OCI-LY3 (cell line): ENCODE data around the gene EVA1A.

ENCODE experiments used
- H2AFZ ChIP-seq: fragments of 200-600, 300-600 bp; shearing (Covaris generic); 2 replicates; pipeline ENCODE4 v1.6.0; 2014; ENCODE audit warnings: antibody characterized with exemption, low read depth, low read length
- H3K27ac ChIP-seq: fragments of 200-600, 300-600 bp; sonication (generic); 2 replicates; pipeline ENCODE4 v1.5.1; 2014; ENCODE audit warnings: mild to moderate bottlenecking, low read length, moderate library complexity, mixed read lengths
- H3K27me3 ChIP-seq: fragments of 200-600, 300-600 bp; sonication (generic); 2 replicates; pipeline ENCODE4 v1.6.1; 2014; ENCODE audit warnings: low read depth, low read length, mixed read lengths
- H3K36me3 ChIP-seq: fragments of 200-600, 300-600 bp; sonication (generic); replicated peaks from 2 replicates; pipeline ENCODE3; 2014; ENCODE audit warnings: low read depth, low read length, mixed read lengths
- H3K4me1 ChIP-seq: fragments of 300-600, 200-600 bp; sonication (generic); 2 replicates; pipeline ENCODE4 v1.6.1; 2014; ENCODE audit warnings: low read length, mixed read lengths
- H3K4me2 ChIP-seq: fragments of 200-600, 300-600 bp; sonication (generic); 2 replicates; pipeline ENCODE4 v1.6.1; 2014; ENCODE audit warnings: low read length, mixed read lengths
- H3K4me3 ChIP-seq: fragments of 300-600, 200-600 bp; sonication (generic); 2 replicates; pipeline ENCODE4 v1.5.1; 2014; ENCODE audit warnings: antibody characterized with exemption, mild to moderate bottlenecking, low read length, moderate library complexity
- H3K79me2 ChIP-seq: fragments of 300-600, 200-600 bp; shearing (Covaris generic); 2 replicates; pipeline ENCODE4 v1.6.1; 2014; ENCODE audit warnings: mild to moderate bottlenecking, low read length, mixed read lengths
- H3K9ac ChIP-seq: fragments of 300-600, 200-600 bp; shearing (Covaris generic); 2 replicates; pipeline ENCODE4 v1.6.0; 2014; ENCODE audit warnings: mild to moderate bottlenecking, low read length, moderate library complexity
- H3K9me3 ChIP-seq: fragments of 200-600, 300-600 bp; shearing (Covaris generic); 2 replicates; pipeline ENCODE4 v1.6.1; 2014; ENCODE audit warnings: low read length, mixed read lengths; ENCODE audit not compliant: insufficient read depth
- H4K20me1 ChIP-seq: fragments of 200-600, 300-600 bp; sonication (generic); 2 replicates; pipeline ENCODE4 v1.6.1; 2016; ENCODE audit warnings: low read length, mixed read lengths; ENCODE audit not compliant: insufficient read depth
- EZH2phosphoT487 ChIP-seq: fragments of 200-600 bp; shearing (Covaris generic); IDR thresholded peaks from 2 replicates; pipeline ENCODE4 v1.6.1; 2018; ENCODE audit warnings: antibody characterized with exemption, mixed run types, low read depth
- TF ChIP-seq, protein P1 (sequence below): fragments of 200-600, 300-600 bp; sonication (generic); IDR thresholded peaks from 2 replicates; pipeline ENCODE4 v1.5.1; 2014; ENCODE audit warnings: antibody characterized with exemption, low read length, low read depth

The EVA1A gene

DNA sequence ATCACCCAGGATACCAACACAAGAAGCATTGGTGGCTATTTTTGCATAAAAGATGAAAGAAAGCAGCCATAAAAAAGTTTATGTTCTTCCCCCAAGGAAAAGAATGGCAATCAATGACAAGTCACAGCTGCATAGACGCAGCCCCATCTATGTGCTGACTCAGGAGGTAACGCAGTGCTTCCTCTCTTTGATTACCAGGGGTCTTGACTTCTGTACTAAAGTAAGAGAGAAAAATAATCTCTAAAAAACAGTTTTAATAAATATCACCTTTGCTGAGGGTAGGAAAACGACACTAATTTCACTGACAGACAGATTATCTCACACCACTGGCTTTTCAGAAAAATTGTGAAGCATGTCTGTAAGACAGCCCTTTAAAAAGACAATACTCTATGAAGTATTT, 33.9 kb upstream of the EVA1A start:
- TF ChIP-seq, protein P1, sequence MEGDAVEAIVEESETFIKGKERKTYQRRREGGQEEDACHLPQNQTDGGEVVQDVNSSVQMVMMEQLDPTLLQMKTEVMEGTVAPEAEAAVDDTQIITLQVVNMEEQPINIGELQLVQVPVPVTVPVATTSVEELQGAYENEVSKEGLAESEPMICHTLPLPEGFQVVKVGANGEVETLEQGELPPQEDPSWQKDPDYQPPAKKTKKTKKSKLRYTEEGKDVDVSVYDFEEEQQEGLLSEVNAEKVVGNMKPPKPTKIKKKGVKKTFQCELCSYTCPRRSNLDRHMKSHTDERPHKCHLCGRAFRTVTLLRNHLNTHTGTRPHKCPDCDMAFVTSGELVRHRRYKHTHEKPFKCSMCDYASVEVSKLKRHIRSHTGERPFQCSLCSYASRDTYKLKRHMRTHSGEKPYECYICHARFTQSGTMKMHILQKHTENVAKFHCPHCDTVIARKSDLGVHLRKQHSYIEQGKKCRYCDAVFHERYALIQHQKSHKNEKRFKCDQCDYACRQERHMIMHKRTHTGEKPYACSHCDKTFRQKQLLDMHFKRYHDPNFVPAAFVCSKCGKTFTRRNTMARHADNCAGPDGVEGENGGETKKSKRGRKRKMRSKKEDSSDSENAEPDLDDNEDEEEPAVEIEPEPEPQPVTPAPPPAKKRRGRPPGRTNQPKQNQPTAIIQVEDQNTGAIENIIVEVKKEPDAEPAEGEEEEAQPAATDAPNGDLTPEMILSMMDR: no peak
- no peak for TF ChIP-seq EZH2phosphoT487
- Histone ChIP-seq H3K4me1 (no peaks in the 10 kb centered on the region), H3K36me3 (no peaks in the 10 kb centered on the region)

GRCh38 chr2:75592888-75593287, 32.1 kb upstream of the EVA1A start:
- Histone ChIP-seq H3K4me1 (no peaks in the 10 kb centered on the region), H4K20me1 (no peaks in the 10 kb centered on the region), H3K4me2 (no peak overlapping the region), H3K27me3 (no peaks in the 10 kb centered on the region), H3K36me3 (no peaks in the 10 kb centered on the region), H3K9ac (no peak overlapping the region), H2AFZ (no peak overlapping the region), H3K79me2 (no peaks in the 10 kb centered on the region), H3K4me3 (no peak overlapping the region), H3K9me3 (no peaks in the 10 kb centered on the region), H3K27ac (no peak overlapping the region)
- no peak for TF ChIP-seq EZH2phosphoT487
- TF ChIP-seq, protein P1: no peak

More for the DNA sequence above, 33.9 kb upstream of the EVA1A start:
- no peaks in the 10 kb centered on the region for H4K20me1 ChIP-seq
- H3K79me2 ChIP-seq: no peaks in the 10 kb centered on the region
- H3K27me3 ChIP-seq: no peaks in the 10 kb centered on the region
- H3K27ac ChIP-seq: no peak overlapping the region
- H3K4me2 ChIP-seq: no peak overlapping the region
- no peak overlapping the region for H2AFZ ChIP-seq
- no peak overlapping the region for H3K4me3 ChIP-seq
- no peak overlapping the region for H3K9ac ChIP-seq
- H3K9me3 ChIP-seq: no peaks in the 10 kb centered on the region

DNA sequence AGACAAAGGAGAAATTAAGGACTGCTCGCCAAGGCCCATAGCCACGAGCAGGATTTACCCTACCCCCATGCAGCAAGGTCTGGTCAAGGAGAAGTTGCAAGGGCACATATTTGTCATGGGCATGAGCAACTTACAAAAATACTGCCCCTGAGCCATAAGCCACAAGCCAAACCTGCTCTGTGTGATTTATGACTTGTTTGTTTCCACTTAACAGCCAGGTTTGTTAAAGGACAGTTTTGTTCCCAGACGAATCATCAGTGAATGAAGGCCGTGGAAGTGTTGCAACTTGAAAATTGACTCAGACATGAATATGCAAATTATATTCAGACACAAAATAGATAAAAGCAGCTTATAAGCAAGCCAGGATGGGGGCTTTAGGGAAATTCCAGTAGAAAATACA, 31.3 kb upstream of the EVA1A start:
- no peak overlapping the region for H3K27ac ChIP-seq
- no peak overlapping the region for H3K9ac ChIP-seq
- H3K4me1 ChIP-seq: no peaks in the 10 kb centered on the region
- no peak overlapping the region for H3K4me2 ChIP-seq
- no peaks in the 10 kb centered on the region for H3K36me3 ChIP-seq
- H3K27me3 ChIP-seq: no peaks in the 10 kb centered on the region
- no peak for TF ChIP-seq EZH2phosphoT487
- TF ChIP-seq, protein P1: no peak
- no peaks in the 10 kb centered on the region for H4K20me1 ChIP-seq
- H3K4me3 ChIP-seq: no peak overlapping the region
- H3K79me2 ChIP-seq: no peaks in the 10 kb centered on the region
- H3K9me3 ChIP-seq: no peaks in the 10 kb centered on the region
- H2AFZ ChIP-seq: no peak overlapping the region

- H3K4me1 ChIP-seq: no peaks in the 10 kb centered on the region
- no peaks in the 10 kb centered on the region for H4K20me1 ChIP-seq
- H3K9me3 ChIP-seq: no peaks in the 10 kb centered on the region
- no peaks in the 10 kb centered on the region for H3K36me3 ChIP-seq
- H3K4me3 ChIP-seq: no peak overlapping the region
- H3K79me2 ChIP-seq: no peaks in the 10 kb centered on the region
- H2AFZ ChIP-seq: no peak overlapping the region
- no peak overlapping the region for H3K27ac ChIP-seq
- no peak overlapping the region for H3K9ac ChIP-seq
- TF ChIP-seq EZH2phosphoT487: no peak
- TF ChIP-seq, protein P1: no peak
- H3K27me3 ChIP-seq: no peaks in the 10 kb centered on the region
- H3K4me2 ChIP-seq: no peak overlapping the region
Measured at GRCh38 chr2:75589391-75590105, 28.8 kb upstream of the EVA1A start.
